DND-41 (cell line): ENCODE data around the gene ADAD1.

Source experiments
- ATAC-seq: fragments of 200-7000 bp; cut with Tn5 transposase; 3 replicates; pipeline ENCODE4 v1.9.1; 2021; ENCODE audit warnings: low read depth; ENCODE audit not compliant: insufficient read depth
- DNase-seq: peaks from one replicate; pipeline ENCODE4 v3.0.0-alpha.2; 2020
- H2AFZ ChIP-seq: 2 replicates; pipeline ENCODE4 v1.6.0; 2012; ENCODE audit warnings: low read depth, low read length
- H3K27ac ChIP-seq: 2 replicates; pipeline ENCODE4 v1.5.1; 2012; ENCODE audit warnings: low read length, inconsistent platforms
- H3K27me3 ChIP-seq: fragments of 200-600 bp; sonication (generic); 2 replicates; pipeline ENCODE4 v1.6.0; 2012; ENCODE audit warnings: low read length, mild to moderate bottlenecking, inconsistent platforms; ENCODE audit not compliant: insufficient read depth, poor library complexity
- H3K36me3 ChIP-seq: 2 replicates; pipeline ENCODE4 v1.5.1; 2012; ENCODE audit warnings: low read length, inconsistent platforms; ENCODE audit not compliant: insufficient read depth
- H3K4me1 ChIP-seq: 2 replicates; pipeline ENCODE4 v1.5.1; 2012; ENCODE audit warnings: mild to moderate bottlenecking, low read length; ENCODE audit not compliant: insufficient read depth
- H3K4me2 ChIP-seq: 2 replicates; pipeline ENCODE4 v1.6.0; 2012; ENCODE audit warnings: mild to moderate bottlenecking, moderate library complexity, low read length, inconsistent platforms; ENCODE audit not compliant: insufficient read depth
- H3K4me3 ChIP-seq, 2 experiments: fragments of 200-600 bp in 1 of 2; shearing (Covaris generic) in 1 of 2; 2 replicates each; pipeline ENCODE4 v1.5.1; 2012 to 2016; ENCODE audit warnings: inconsistent platforms in 2 of 2, low read length in 2 of 2, mild to moderate bottlenecking in 2 of 2, low read depth in 1 of 2, moderate library complexity in 1 of 2
- H3K79me2 ChIP-seq: 2 replicates; pipeline ENCODE4 v1.6.0; 2012; ENCODE audit warnings: low read length, inconsistent platforms; ENCODE audit not compliant: insufficient read depth
- H3K9ac ChIP-seq: 2 replicates; pipeline ENCODE4 v1.6.0; 2012; ENCODE audit warnings: low read depth, mild to moderate bottlenecking, inconsistent platforms, low read length, moderate library complexity
- H3K9me3 ChIP-seq: 2 replicates; pipeline ENCODE4 v1.5.1; 2012; ENCODE audit warnings: low read length, moderate library complexity, mild to moderate bottlenecking, inconsistent platforms; ENCODE audit not compliant: insufficient read depth, severe bottlenecking
- H4K20me1 ChIP-seq: 2 replicates; pipeline ENCODE4 v1.6.0; 2012; ENCODE audit warnings: low read length; ENCODE audit not compliant: insufficient read depth
- CTCF ChIP-seq: IDR thresholded peaks from 2 replicates; pipeline ENCODE4 v1.5.1; 2012; ENCODE audit warnings: borderline replicate concordance, low read length, moderate library complexity, mild to moderate bottlenecking; ENCODE audit not compliant: poor library complexity, severe bottlenecking; ENCODE audit errors: extremely low read depth
- EZH2 ChIP-seq: IDR thresholded peaks from 3 replicates; pipeline ENCODE4 v1.6.1; 2012; ENCODE audit warnings: borderline replicate concordance, low read depth, mild to moderate bottlenecking, moderate library complexity, low read length, inconsistent platforms; ENCODE audit not compliant: severe bottlenecking

ADAD1 gene

GRCh38 chr4:122334828-122335227 lies 44.0 kb upstream of the ADAD1 start:
- Histone ChIP-seq H3K9ac (no peak overlapping the region), H3K4me3 (no peak overlapping the region), H3K9me3 (no peaks in the 10 kb centered on the region), H3K4me1 (no peaks in the 10 kb centered on the region), H3K4me2 (no peak overlapping the region), H3K27me3 (no peaks in the 10 kb centered on the region), H2AFZ (no peak overlapping the region), H3K27ac (no peak overlapping the region), H4K20me1 (no peaks in the 10 kb centered on the region), H3K36me3 (peaks cover 36% of the 10 kb centered on the region; the same call in 1 of the 2 replicates), H3K79me2 (no peaks in the 10 kb centered on the region)
- no peak for TF ChIP-seq EZH2
- no peak for ATAC-seq
- DNase-seq = no peak

GRCh38 chr4:122341886-122342285 lies 36.9 kb upstream of the ADAD1 start:
- Histone ChIP-seq H3K36me3 (peaks cover 29% of the 10 kb centered on the region; the same call in 1 of the 2 replicates), H3K4me1 (no peaks in the 10 kb centered on the region), H3K27ac (no peak overlapping the region), H3K79me2 (no peaks in the 10 kb centered on the region), H3K9me3 (no peaks in the 10 kb centered on the region), H2AFZ (no peak overlapping the region), H3K27me3 (no peaks in the 10 kb centered on the region), H3K4me2 (no peak overlapping the region), H3K9ac (no peak overlapping the region), H4K20me1 (no peaks in the 10 kb centered on the region), H3K4me3 (no peak overlapping the region)
- ATAC-seq (no peak), DNase-seq (no peak)
- TF ChIP-seq CTCF (no peak), EZH2 (no peak)

GRCh38 chr4:122346036-122346435 lies 32.8 kb upstream of the ADAD1 start:
- no peak for TF ChIP-seq EZH2
- TF ChIP-seq CTCF = no peak
- no peaks in the 10 kb centered on the region for H3K27me3 ChIP-seq
- H3K27ac ChIP-seq = no peak overlapping the region
- no peak overlapping the region for H3K9ac ChIP-seq
- no peaks in the 10 kb centered on the region for H3K9me3 ChIP-seq
- no peaks in the 10 kb centered on the region for H4K20me1 ChIP-seq
- H3K4me3 ChIP-seq = no peak overlapping the region
- H3K79me2 ChIP-seq = no peaks in the 10 kb centered on the region
- H3K36me3 ChIP-seq = peaks cover 49% of the 10 kb centered on the region; the same call in 1 of the 2 replicates
- no peaks in the 10 kb centered on the region for H3K4me1 ChIP-seq
- no peak overlapping the region for H3K4me2 ChIP-seq
- DNase-seq (no peak), ATAC-seq (no peak)
- no peak overlapping the region for H2AFZ ChIP-seq

- ATAC-seq (no peak), DNase-seq (no peak)
- Histone ChIP-seq H2AFZ (no peak overlapping the region), H3K36me3 (peaks cover 52% of the 10 kb centered on the region; the same call in 1 of the 2 replicates), H3K27ac (no peak overlapping the region), H3K4me3 (no peak overlapping the region), H3K9ac (no peak overlapping the region), H3K79me2 (no peaks in the 10 kb centered on the region), H3K27me3 (no peaks in the 10 kb centered on the region), H3K4me2 (no peak overlapping the region), H4K20me1 (no peaks in the 10 kb centered on the region), H3K9me3 (no peaks in the 10 kb centered on the region), H3K4me1 (no peaks in the 10 kb centered on the region)
- TF ChIP-seq EZH2 = no peak
- TF ChIP-seq CTCF = no peak
Measured at GRCh38 chr4:122346503-122346902, 32.3 kb upstream of the ADAD1 start.
